PC-3 (cell line): Measurements from ENCODE around the gene POP5. TPM values are rescaled to one million over a fixed set of nuclear protein-coding genes. Genes with fewer than 3 reads are reported as not detected.

Experiments used
- ATAC-seq: fragments of 200-7000 bp; cut with Tn5 transposase; 2 replicates; pipeline ENCODE4 v1.9.1; 2020; ENCODE audit warnings: mild to moderate bottlenecking, moderate library complexity
- BruUV-seq: library from RNA; stranded (reverse); fragments of 400-500 nt; replicated peaks from 2 replicates; lab custom pipeline; 2021; lab: Mats Ljungman, UMichigan
- CTCF ChIA-PET: fragments of 300-600 bp; sonication (Branson Sonifier 250); formaldehyde crosslinking; loops from one replicate; lab custom pipeline; 2022; ENCODE audit warnings: antibody characterized with exemption; lab: Charles Lee
- POLR2A ChIA-PET: fragments of 300-600 bp; sonication (Branson Sonifier 250); formaldehyde crosslinking; loops from one replicate; lab custom pipeline; 2022; ENCODE audit warnings: antibody characterized with exemption; ENCODE audit not compliant: unreplicated experiment; lab: Charles Lee
- DNase-seq: peaks from one replicate; pipeline ENCODE4 v3.0.0-alpha.2; 2015
- H2AFZ ChIP-seq: fragments of 300-600 bp; sonication (generic); 2 replicates; pipeline ENCODE4 v1.6.0; 2016; ENCODE audit warnings: antibody characterized with exemption, low read length
- H3F3A ChIP-seq: fragments of 300-600 bp; sonication (generic); one replicate; pipeline ENCODE4 v1.6.0; 2017; ENCODE audit warnings: antibody characterized with exemption, low read length, control low read depth, mild to moderate bottlenecking; ENCODE audit not compliant: unreplicated experiment
- H3K27ac ChIP-seq: fragments of 300-600 bp; sonication (generic); 2 replicates; pipeline ENCODE4 v1.5.1; 2016; ENCODE audit warnings: mild to moderate bottlenecking, low read length
- H3K27me3 ChIP-seq: fragments of 300-600 bp; sonication (generic); 2 replicates; pipeline ENCODE4 v1.6.1; 2016; ENCODE audit warnings: low read length, mixed read lengths
- H3K36me3 ChIP-seq: fragments of 300-600 bp; sonication (generic); 2 replicates; pipeline ENCODE4 v1.6.1; 2016; ENCODE audit warnings: low read depth, mixed run types, low read length, mixed read lengths
- H3K4me1 ChIP-seq: fragments of 300-600 bp; sonication (generic); 2 replicates; pipeline ENCODE4 v1.5.1; 2016; ENCODE audit warnings: low read length; ENCODE audit not compliant: insufficient read depth
- H3K4me2 ChIP-seq: fragments of 300-600 bp; sonication (generic); 2 replicates; pipeline ENCODE4 v1.6.0; 2016; ENCODE audit warnings: low read length
- H3K4me3 ChIP-seq: fragments of 300-600 bp; sonication (generic); 2 replicates; pipeline ENCODE4 v1.5.1; 2016; ENCODE audit warnings: mild to moderate bottlenecking, low read length, mixed read lengths
- H3K79me2 ChIP-seq: fragments of 300-600 bp; sonication (generic); 2 replicates; pipeline ENCODE4 v1.6.1; 2017; ENCODE audit warnings: low read length, mixed read lengths
- H3K9ac ChIP-seq: fragments of 300-600 bp; sonication (generic); 2 replicates; pipeline ENCODE4 v1.6.0; 2016; ENCODE audit warnings: mild to moderate bottlenecking, low read length
- H3K9me2 ChIP-seq: fragments of 300-600 bp; sonication (generic); replicated peaks from 2 replicates; pipeline ENCODE4 v1.6.1; 2016; ENCODE audit warnings: mixed run types, low read length, mixed read lengths
- H3K9me3 ChIP-seq: fragments of 300-600 bp; sonication (generic); 2 replicates; pipeline ENCODE4 v1.6.1; 2016; ENCODE audit warnings: low read length, mixed read lengths
- H4K20me1 ChIP-seq: fragments of 300-600 bp; sonication (generic); 2 replicates; pipeline ENCODE4 v1.6.1; 2016; ENCODE audit warnings: low read length, mixed read lengths
- EZH2 ChIP-seq: fragments of 300-600 bp; sonication (generic); IDR thresholded peaks from one replicate; pipeline ENCODE4 v1.6.1; 2017; ENCODE audit warnings: antibody characterized with exemption, mild to moderate bottlenecking, low read length; ENCODE audit not compliant: unreplicated experiment
- EZH2phosphoT487 ChIP-seq: fragments of 300-600 bp; sonication (generic); IDR thresholded peaks from 2 replicates; pipeline ENCODE4 v1.6.1; 2018; ENCODE audit warnings: mild to moderate bottlenecking, antibody characterized with exemption, low read length, borderline replicate concordance
- intact Hi-C: fragments of 100-400 bp; cut with micrococcal nuclease; formaldehyde crosslinking; loops from 2 replicates; pipeline ENCODE4 v1.9.0; 2023
- total RNA-seq: library from RNA; depleted of rRNA; stranded (reverse); fragments of >200 nt; gene quantifications from 2 replicates; pipeline ENCODE4 v1.2.3, GENCODE V29; 2014
- TF ChIP-seq, protein P1 (sequence below): fragments of 300-600 bp; sonication (generic); conservative IDR thresholded peaks from 2 replicates; pipeline ENCODE4 v1.5.1; 2017; ENCODE audit warnings: antibody characterized with exemption, low read depth, mild to moderate bottlenecking, low read length

Gene POP5
- total RNA-seq, 1 experiment from 2014 or later: 89.8 TPM

- peaks cover 36% of the 10 kb centered on the region for H3K4me1 ChIP-seq
Observed at GRCh38 chr12:120546050-120546386, 35.2 kb downstream of the POP5 start.

DNA sequence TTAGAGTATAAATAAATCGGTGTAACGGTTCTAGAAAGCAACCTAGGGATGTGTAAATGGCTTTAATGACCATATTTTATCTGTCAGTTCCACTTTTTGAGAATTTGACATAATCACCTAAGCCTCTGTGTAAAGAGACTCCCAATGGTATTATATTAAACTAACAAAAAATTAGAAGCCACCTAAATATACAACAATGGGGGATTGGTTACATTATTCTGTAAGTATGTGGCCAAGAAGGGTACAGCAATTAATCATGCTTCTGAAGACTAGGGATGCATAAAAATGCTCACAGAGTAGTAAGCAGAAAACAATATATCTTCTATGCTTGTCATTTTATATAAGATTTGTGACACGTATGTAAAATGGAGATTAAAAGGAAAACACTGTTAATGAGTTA lies 36.5 kb downstream of the POP5 start:
- CTCF ChIA-PET: no interaction called here
- TF ChIP-seq, protein P1, sequence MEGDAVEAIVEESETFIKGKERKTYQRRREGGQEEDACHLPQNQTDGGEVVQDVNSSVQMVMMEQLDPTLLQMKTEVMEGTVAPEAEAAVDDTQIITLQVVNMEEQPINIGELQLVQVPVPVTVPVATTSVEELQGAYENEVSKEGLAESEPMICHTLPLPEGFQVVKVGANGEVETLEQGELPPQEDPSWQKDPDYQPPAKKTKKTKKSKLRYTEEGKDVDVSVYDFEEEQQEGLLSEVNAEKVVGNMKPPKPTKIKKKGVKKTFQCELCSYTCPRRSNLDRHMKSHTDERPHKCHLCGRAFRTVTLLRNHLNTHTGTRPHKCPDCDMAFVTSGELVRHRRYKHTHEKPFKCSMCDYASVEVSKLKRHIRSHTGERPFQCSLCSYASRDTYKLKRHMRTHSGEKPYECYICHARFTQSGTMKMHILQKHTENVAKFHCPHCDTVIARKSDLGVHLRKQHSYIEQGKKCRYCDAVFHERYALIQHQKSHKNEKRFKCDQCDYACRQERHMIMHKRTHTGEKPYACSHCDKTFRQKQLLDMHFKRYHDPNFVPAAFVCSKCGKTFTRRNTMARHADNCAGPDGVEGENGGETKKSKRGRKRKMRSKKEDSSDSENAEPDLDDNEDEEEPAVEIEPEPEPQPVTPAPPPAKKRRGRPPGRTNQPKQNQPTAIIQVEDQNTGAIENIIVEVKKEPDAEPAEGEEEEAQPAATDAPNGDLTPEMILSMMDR: no peak
- TF ChIP-seq EZH2: no peak
- no peak for TF ChIP-seq EZH2phosphoT487

More at GRCh38 chr12:120546050-120546386, 35.2 kb downstream of the POP5 start:
- H3K4me2 ChIP-seq: peak overlapping the region; percentile 78
- ChIA-PET POLR2A (interaction anchor here (0.6 to 1.0 kb wide), 2 partner anchors 17 to 688 kb away, joined by 3 to 6 read pairs; partner anchors contain the start of gene COQ5), CTCF (interaction anchor here (1.0 kb wide), 1 partner anchor 10 kb away, joined by 3 read pairs; no protein-coding TSS in a partner anchor)
- peak; percentile 88 for DNase-seq
- peaks cover 35% of the 10 kb centered on the region for H4K20me1 ChIP-seq
- H3K4me3 ChIP-seq: peak overlapping the region; percentile 58
- no peaks in the 10 kb centered on the region for H3K9me2 ChIP-seq
- no peak overlapping the region for H2AFZ ChIP-seq
- H3F3A ChIP-seq: peaks cover 19% of the 10 kb centered on the region
- ATAC-seq: peak; percentile 87
- H3K79me2 ChIP-seq: peaks cover 86% of the 10 kb centered on the region
- intact Hi-C loops: loop anchor here (1.0 kb wide), 2 partner anchors 8 to 20 kb away; no protein-coding TSS in a partner anchor
- H3K9ac ChIP-seq: peak overlapping the region; percentile 74
- H3K27me3 ChIP-seq: no peaks in the 10 kb centered on the region
- peak overlapping the region; percentile 94 for H3K27ac ChIP-seq
- BruUV-seq: no TSS peak
- H3K36me3 ChIP-seq: peaks cover 28% of the 10 kb centered on the region
- no peak for TF ChIP-seq EZH2
- no peak for TF ChIP-seq EZH2phosphoT487
- TF ChIP-seq, protein P1: no peak
- H3K9me3 ChIP-seq: no peaks in the 10 kb centered on the region

GRCh38 chr12:120542166-120542565 lies 39.0 kb downstream of the POP5 start:
- no peaks in the 10 kb centered on the region for H3K27me3 ChIP-seq
- no peak overlapping the region for H3K9ac ChIP-seq
- no peak overlapping the region for H2AFZ ChIP-seq
- CTCF ChIA-PET: no interaction called here
- H3K27ac ChIP-seq: no peak overlapping the region
- peaks cover 90% of the 10 kb centered on the region for H3K79me2 ChIP-seq
- H4K20me1 ChIP-seq: peaks cover 51% of the 10 kb centered on the region
- TF ChIP-seq EZH2phosphoT487 (no peak), EZH2 (no peak)
- TF ChIP-seq, protein P1: no peak
- H3K36me3 ChIP-seq: peaks cover 12% of the 10 kb centered on the region
- peaks cover 64% of the 10 kb centered on the region for H3K4me1 ChIP-seq
- H3K4me3 ChIP-seq: no peak overlapping the region
- no TSS peak for BruUV-seq
- DNase-seq (no peak), ATAC-seq (no peak)
- H3K9me3 ChIP-seq: no peaks in the 10 kb centered on the region
- intact Hi-C loops: no loop called here
- H3K4me2 ChIP-seq: no peak overlapping the region
- no peaks in the 10 kb centered on the region for H3K9me2 ChIP-seq
- H3F3A ChIP-seq: peaks cover 33% of the 10 kb centered on the region
- POLR2A ChIA-PET: no interaction called here

More for the DNA sequence above, 36.5 kb downstream of the POP5 start:
- no peak overlapping the region for H3K4me3 ChIP-seq
- H3K9me2 ChIP-seq: no peaks in the 10 kb centered on the region
- H3K9me3 ChIP-seq: no peaks in the 10 kb centered on the region
- peak overlapping the region; percentile 94 for H3K27ac ChIP-seq
- peaks cover 46% of the 10 kb centered on the region for H3K4me1 ChIP-seq
- POLR2A ChIA-PET: interaction anchor here (0.6 kb wide), 1 partner anchor 37 kb away, joined by 5 read pairs; the partner anchor contains the start of gene POP5
- BruUV-seq: no TSS peak
- intact Hi-C loops: no loop called here
- peak overlapping the region; percentile 13 for H3K4me2 ChIP-seq
- H3K27me3 ChIP-seq: no peaks in the 10 kb centered on the region
- peaks cover 38% of the 10 kb centered on the region for H4K20me1 ChIP-seq
- ATAC-seq: peak; percentile 11; the same call in 1 of the 2 replicates
- DNase-seq: peak; percentile 34
- H3K79me2 ChIP-seq: peaks cover 89% of the 10 kb centered on the region
- H3F3A ChIP-seq: peaks cover 19% of the 10 kb centered on the region
- H3K36me3 ChIP-seq: peaks cover 30% of the 10 kb centered on the region
- no peak overlapping the region for H2AFZ ChIP-seq
- no peak overlapping the region for H3K9ac ChIP-seq
